Activated CD8-positive, alpha-beta T cell treated with anti-CD3 and anti-CD28 coated beads for 36 hours (primary cell): ENCODE results near the gene ITIH5. TPM values are rescaled to one million over a fixed set of nuclear protein-coding genes. Genes with fewer than 3 reads are reported as not detected.

Source experiments
- ATAC-seq: fragments of 200-7000 bp; cut with Tn5 transposase; one replicate; pipeline ENCODE4 v1.10.0; 2021; ENCODE audit warnings: mild to moderate bottlenecking, moderate library complexity
- CTCF ChIA-PET: fragments of 350-600 bp; sonication (Branson Sonifier 250); formaldehyde crosslinking; loops from one replicate; lab custom pipeline; 2021; ENCODE audit warnings: antibody characterized with exemption; lab: Charles Lee
- POLR2A ChIA-PET: fragments of 350-600 bp; sonication (Branson Sonifier 250); formaldehyde crosslinking; loops from one replicate; lab custom pipeline; 2021; ENCODE audit warnings: antibody characterized with exemption; lab: Charles Lee
- DNase-seq: peaks from one replicate; pipeline ENCODE4 v3.0.0-alpha.2; 2020
- H3K27ac Mint-ChIP-seq: one replicate; pipeline ENCODE4 v1.8.0; 2021; ENCODE audit warnings: mild to moderate bottlenecking, mixed read lengths
- H3K27me3 Mint-ChIP-seq: one replicate; pipeline ENCODE4 v1.8.0; 2021; ENCODE audit warnings: mixed read lengths
- H3K36me3 Mint-ChIP-seq: one replicate; pipeline ENCODE4 v1.8.0; 2021; ENCODE audit warnings: low read depth, mixed read lengths
- H3K4me1 Mint-ChIP-seq: one replicate; pipeline ENCODE4 v1.8.0; 2021; ENCODE audit warnings: low read depth, mixed read lengths
- H3K4me3 Mint-ChIP-seq: one replicate; pipeline ENCODE4 v1.8.0; 2021; ENCODE audit warnings: mild to moderate bottlenecking, moderate library complexity, mixed read lengths
- H3K9me3 Mint-ChIP-seq: one replicate; pipeline ENCODE4 v1.8.0; 2021; ENCODE audit warnings: mixed read lengths
- CTCF ChIP-seq: fragments of 200-600 bp; IDR thresholded peaks from one replicate; pipeline ENCODE4 v1.8.0; 2022; ENCODE audit warnings: antibody characterized with exemption, mild to moderate bottlenecking
- intact Hi-C: fragments of 100-400 bp; cut with micrococcal nuclease; formaldehyde crosslinking; loops from one replicate; pipeline ENCODE4 v1.10.0; 2022
- total RNA-seq, 2 experiments: library from RNA; stranded (reverse); gene quantifications; one replicate each; pipeline ENCODE4 v1.2.3, GENCODE V29; 2021

ITIH5 gene
- total RNA-seq, 2 experiments from 2014 or later = not detected

DNA sequence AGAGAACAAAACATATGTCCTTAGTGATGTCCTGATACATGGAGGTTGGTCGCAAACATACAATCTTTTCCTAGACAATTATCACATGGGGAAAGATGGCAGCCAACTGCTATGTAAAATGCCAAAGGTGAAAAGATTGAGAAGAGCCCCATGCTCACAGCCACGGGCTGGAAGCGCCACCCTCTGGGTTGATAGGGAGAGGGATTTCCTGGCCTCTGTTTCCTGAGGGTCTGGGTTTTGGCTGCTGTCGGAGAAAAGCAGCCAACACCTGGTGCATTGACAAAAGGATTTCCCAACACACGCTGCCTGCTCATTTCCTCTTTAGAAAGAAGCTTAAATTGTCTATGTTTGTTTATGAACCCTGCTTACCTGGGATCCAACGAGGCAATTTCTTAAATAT is 43.8 kb downstream of the ITIH5 start:
- peak; percentile 35 for DNase-seq
- POLR2A ChIA-PET = interaction anchor here (1.1 kb wide), 1 partner anchor 88 kb away, joined by 3 read pairs; no protein-coding TSS in a partner anchor
- peak; percentile 26 for TF ChIP-seq CTCF
- ATAC-seq = no peak
- Mint-ChIP-seq H3K27me3 (no peaks in the 10 kb centered on the region), H3K9me3 (peaks cover under 1% of the 10 kb centered on the region), H3K4me1 (no peaks in the 10 kb centered on the region), H3K36me3 (no peaks in the 10 kb centered on the region), H3K4me3 (no peak overlapping the region), H3K27ac (no peak overlapping the region)
- CTCF ChIA-PET = interaction anchor here (1.5 kb wide), 1 partner anchor 98 kb away, joined by 7 read pairs; no protein-coding TSS in a partner anchor
- intact Hi-C loops = no loop called here

GRCh38 chr10:7618461-7618860 is 48.3 kb downstream of the ITIH5 start:
- DNase-seq (no peak), ATAC-seq (no peak)
- H3K4me3 Mint-ChIP-seq = no peak overlapping the region
- H3K36me3 Mint-ChIP-seq = no peaks in the 10 kb centered on the region
- CTCF ChIA-PET = no interaction called here
- intact Hi-C loops = no loop called here
- no peak overlapping the region for H3K27ac Mint-ChIP-seq
- no peaks in the 10 kb centered on the region for H3K27me3 Mint-ChIP-seq
- TF ChIP-seq CTCF = no peak
- POLR2A ChIA-PET = no interaction called here
- no peaks in the 10 kb centered on the region for H3K4me1 Mint-ChIP-seq
- no peaks in the 10 kb centered on the region for H3K9me3 Mint-ChIP-seq

- CTCF ChIA-PET = no interaction called here
- DNase-seq = no peak
- Mint-ChIP-seq H3K27me3 (no peaks in the 10 kb centered on the region), H3K4me3 (no peak overlapping the region), H3K27ac (no peak overlapping the region), H3K36me3 (no peaks in the 10 kb centered on the region), H3K4me1 (no peaks in the 10 kb centered on the region), H3K9me3 (no peaks in the 10 kb centered on the region)
- intact Hi-C loops = no loop called here
- ATAC-seq = no peak
- POLR2A ChIA-PET = no interaction called here
- no peak for TF ChIP-seq CTCF
These were observed 54.9 kb downstream of the ITIH5 start for GRCh38 chr10:7611909-7612308.

GRCh38 chr10:7610651-7611389 is 55.9 kb downstream of the ITIH5 start:
- POLR2A ChIA-PET = no interaction called here
- no peak overlapping the region for H3K27ac Mint-ChIP-seq
- intact Hi-C loops = no loop called here
- no peaks in the 10 kb centered on the region for H3K36me3 Mint-ChIP-seq
- DNase-seq (no peak), ATAC-seq (no peak)
- CTCF ChIA-PET = no interaction called here
- H3K27me3 Mint-ChIP-seq = no peaks in the 10 kb centered on the region
- no peak overlapping the region for H3K4me3 Mint-ChIP-seq
- no peak for TF ChIP-seq CTCF
- H3K4me1 Mint-ChIP-seq = no peaks in the 10 kb centered on the region
- H3K9me3 Mint-ChIP-seq = no peaks in the 10 kb centered on the region

DNA sequence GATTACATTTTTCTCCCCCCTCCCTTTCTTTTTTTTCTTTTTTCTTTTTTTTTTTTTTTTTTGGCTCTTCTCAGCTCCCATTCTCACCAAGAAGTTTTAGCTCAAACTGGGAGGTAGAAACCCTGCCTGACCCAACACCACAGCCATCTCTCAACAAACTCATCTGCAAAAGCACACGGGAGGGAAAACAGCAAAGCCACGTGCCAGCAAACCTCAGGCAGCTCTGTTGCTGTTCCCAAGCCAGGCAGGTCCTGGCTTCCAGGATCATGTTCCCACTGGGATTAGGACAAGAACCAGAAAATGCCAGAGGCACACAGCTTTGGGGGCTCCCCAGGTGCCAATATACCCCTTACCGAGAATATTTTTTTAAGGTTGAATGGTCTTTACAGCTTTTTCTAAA is 56.7 kb downstream of the ITIH5 start:
- intact Hi-C loops = no loop called here
- Mint-ChIP-seq H3K4me3 (no peak overlapping the region), H3K4me1 (no peaks in the 10 kb centered on the region), H3K27me3 (no peaks in the 10 kb centered on the region), H3K9me3 (no peaks in the 10 kb centered on the region), H3K27ac (no peak overlapping the region), H3K36me3 (no peaks in the 10 kb centered on the region)
- no peak for TF ChIP-seq CTCF
- DNase-seq = no peak
- CTCF ChIA-PET = no interaction called here
- ATAC-seq = no peak
- POLR2A ChIA-PET = no interaction called here
